H9 (cell line): ENCODE measurements around the gene COPS4. TPM values are rescaled to one million over a fixed set of nuclear protein-coding genes. Genes with fewer than 3 reads are reported as not detected.

Experiments
- DNase-seq: peaks from one replicate; pipeline ENCODE4 v3.0.0-alpha.2; 2017
- H2AFZ ChIP-seq: one replicate; pipeline ENCODE4 v1.6.1; 2013; ENCODE audit warnings: mild to moderate bottlenecking, low read length, control low read depth, moderate library complexity
- H2AK5ac ChIP-seq: 2 replicates; pipeline ENCODE4 v1.6.1; 2013; ENCODE audit warnings: low read length, control low read depth, mixed read lengths; ENCODE audit not compliant: insufficient read length
- H2BK120ac ChIP-seq: one replicate; pipeline ENCODE4 v1.6.1; 2013; ENCODE audit warnings: low read depth, mild to moderate bottlenecking, low read length, control low read depth, inconsistent platforms; ENCODE audit not compliant: poor library complexity, severe bottlenecking
- H2BK12ac ChIP-seq: 2 replicates; pipeline ENCODE4 v1.6.1; 2013; ENCODE audit warnings: low read length, control low read depth, mixed read lengths, low read depth; ENCODE audit not compliant: insufficient read length
- H2BK15ac ChIP-seq: 2 replicates; pipeline ENCODE4 v1.6.1; 2013; ENCODE audit warnings: low read depth, low read length, control low read depth
- H2BK20ac ChIP-seq: one replicate; pipeline ENCODE4 v1.6.1; 2013; ENCODE audit warnings: low read depth, mild to moderate bottlenecking, low read length, control low read depth, inconsistent platforms; ENCODE audit not compliant: poor library complexity, severe bottlenecking
- H2BK5ac ChIP-seq: 2 replicates; pipeline ENCODE4 v1.6.1; 2013; ENCODE audit warnings: low read length, control low read depth, mixed read lengths; ENCODE audit not compliant: insufficient read length
- H3K14ac ChIP-seq: 2 replicates; pipeline ENCODE4 v1.6.1; 2013; ENCODE audit warnings: low read length, control low read depth; ENCODE audit not compliant: insufficient read depth
- H3K18ac ChIP-seq: 2 replicates; pipeline ENCODE4 v1.6.1; 2013; ENCODE audit warnings: low read depth, mild to moderate bottlenecking, mixed read lengths, low read length, control low read depth; ENCODE audit not compliant: insufficient read length
- H3K23ac ChIP-seq: 2 replicates; pipeline ENCODE4 v1.6.1; 2013; ENCODE audit warnings: low read length, control low read depth, mixed read lengths, low read depth; ENCODE audit not compliant: insufficient read length
- H3K23me2 ChIP-seq: 2 replicates; pipeline ENCODE4 v1.6.1; 2013; ENCODE audit warnings: low read depth, mild to moderate bottlenecking, mixed read lengths, low read length, control low read depth; ENCODE audit not compliant: insufficient read length, poor library complexity, severe bottlenecking
- H3K27ac ChIP-seq: 2 replicates; pipeline ENCODE4 v1.5.1; 2013; ENCODE audit warnings: low read length, control low read depth, mixed read lengths, low read depth; ENCODE audit not compliant: insufficient read length
- H3K27me3 ChIP-seq: 2 replicates; pipeline ENCODE4 v1.6.1; 2013; ENCODE audit warnings: low read length, control low read depth, inconsistent platforms; ENCODE audit not compliant: insufficient read depth
- H3K4ac ChIP-seq: 2 replicates; pipeline ENCODE4 v1.6.1; 2013; ENCODE audit warnings: low read depth, mild to moderate bottlenecking, control low read depth, inconsistent platforms, low read length, moderate library complexity
- H3K4me1 ChIP-seq: 2 replicates; pipeline ENCODE4 v1.6.1; 2013; ENCODE audit warnings: low read length, control low read depth, inconsistent platforms; ENCODE audit not compliant: insufficient read depth
- H3K4me2 ChIP-seq: 2 replicates; pipeline ENCODE4 v1.6.1; 2013; ENCODE audit warnings: low read length, control low read depth, mixed read lengths; ENCODE audit not compliant: insufficient read length, insufficient read depth
- H3K56ac ChIP-seq: 2 replicates; pipeline ENCODE4 v1.6.1; 2013; ENCODE audit warnings: low read depth, mild to moderate bottlenecking, mixed read lengths, low read length, control low read depth; ENCODE audit not compliant: insufficient read length
- H3K79me1 ChIP-seq: 2 replicates; pipeline ENCODE4 v1.6.1; 2013; ENCODE audit warnings: low read depth, mild to moderate bottlenecking, moderate library complexity, low read length, control low read depth, inconsistent platforms; ENCODE audit not compliant: insufficient read depth, poor library complexity, severe bottlenecking
- H3K79me2 ChIP-seq: 2 replicates; pipeline ENCODE4 v1.6.1; 2013; ENCODE audit warnings: low read length, control low read depth, inconsistent platforms; ENCODE audit not compliant: insufficient read depth
- H3K9ac ChIP-seq: 2 replicates; pipeline ENCODE4 v1.6.1; 2013; ENCODE audit warnings: low read length, control low read depth, mixed read lengths; ENCODE audit not compliant: insufficient read length; ENCODE audit errors: extremely low read depth
- H3K9me3 ChIP-seq: one replicate; pipeline ENCODE4 v1.6.1; 2013; ENCODE audit warnings: low read depth, low read length, inconsistent platforms; ENCODE audit not compliant: control insufficient read depth
- H3T11ph ChIP-seq: one replicate; pipeline ENCODE4 v1.6.1; 2013; ENCODE audit warnings: mild to moderate bottlenecking, low read length, control low read depth, inconsistent platforms
- H4K20me1 ChIP-seq: one replicate; pipeline ENCODE4 v1.6.1; 2013; ENCODE audit not compliant: control insufficient read depth, insufficient read length, insufficient read depth
- H4K5ac ChIP-seq: 2 replicates; pipeline ENCODE4 v1.6.1; 2013; ENCODE audit warnings: low read depth, mild to moderate bottlenecking, mixed read lengths, low read length, control low read depth; ENCODE audit not compliant: insufficient read length
- H4K8ac ChIP-seq: replicated peaks from 2 replicates; pipeline ENCODE4 v1.6.1; 2013; ENCODE audit warnings: low read length, control low read depth, mixed read lengths, low read depth; ENCODE audit not compliant: insufficient read length
- H4K91ac ChIP-seq: 2 replicates; pipeline ENCODE4 v1.6.1; 2013; ENCODE audit warnings: low read depth, mild to moderate bottlenecking, moderate library complexity, mixed read lengths, low read length, control low read depth; ENCODE audit not compliant: insufficient read length
- H3K27ac Mint-ChIP-seq, 3 experiments: 2 replicates in 2 of 3; 3 replicates in 1 of 3; pipeline ENCODE4 v1.8.0; 2020 to 2021; ENCODE audit warnings: mixed read lengths in 3 of 3, mild to moderate bottlenecking in 1 of 3, moderate library complexity in 1 of 3
- H3K27me3 Mint-ChIP-seq: 2 replicates; pipeline ENCODE4 v1.8.0; 2021; ENCODE audit warnings: low read depth, mild to moderate bottlenecking, moderate library complexity, mixed read lengths
- H3K36me3 Mint-ChIP-seq, 3 experiments: 2 replicates in 2 of 3; 3 replicates in 1 of 3; pipeline ENCODE4 v1.8.0; 2020 to 2021; ENCODE audit warnings: low read depth in 3 of 3, mixed read lengths in 3 of 3; ENCODE audit not compliant: insufficient read depth in 1 of 3
- H3K4me1 Mint-ChIP-seq, 2 experiments: 2 replicates each; pipeline ENCODE4 v1.8.0; 2020; ENCODE audit warnings: mixed read lengths in 2 of 2
- H3K4me3 Mint-ChIP-seq, 2 experiments: 2 replicates in 1 of 2; 3 replicates in 1 of 2; pipeline ENCODE4 v1.8.0; 2020 to 2021; ENCODE audit warnings: mild to moderate bottlenecking in 2 of 2, mixed read lengths in 2 of 2, moderate library complexity in 1 of 2
- H3K9me3 Mint-ChIP-seq, 2 experiments: 2 replicates in 1 of 2; 3 replicates in 1 of 2; pipeline ENCODE4 v1.8.0; 2020; ENCODE audit warnings: mild to moderate bottlenecking in 2 of 2, mixed read lengths in 2 of 2, moderate library complexity in 1 of 2
- CTCF ChIP-seq: fragments of 200-600 bp; sonication (generic); conservative IDR thresholded peaks from 3 replicates; pipeline ENCODE4 v1.8.0; 2021; ENCODE audit warnings: antibody characterized with exemption, mild to moderate bottlenecking
- WGBS: extraction: QIAGEN DNeasy Blood & Tissue Kit; methylation state at CpG from one replicate; pipeline ENCODE4 v1.1.7; 2013; ENCODE audit warnings: missing lambda C conversion rate, low lambda C conversion rate, mixed read lengths; ENCODE audit not compliant: insufficient read length; ENCODE audit errors: extremely low coverage; 5-methylcytosine and 5-hydroxymethylcytosine counted together
- total RNA-seq: library from RNA; stranded (reverse); gene quantifications from 2 replicates; pipeline ENCODE4 v1.2.1, GENCODE V29; 2021

COPS4 gene
- total RNA-seq, 1 experiment from 2014 or later = 39.9 TPM

GRCh38 chr4:83067058-83067639 lies 32.2 kb downstream of the COPS4 start:
- H3K23me2 ChIP-seq = no peaks in the 10 kb centered on the region
- no peak overlapping the region for H3K18ac ChIP-seq
- Mint-ChIP-seq H3K36me3 (peaks cover 2 to 38% (median 16%) of the 10 kb centered on the region in 3 experiments; a peak in 6 of 7 replicates), H3K27ac (0 out of 7 replicates have a peak overlapping the region, but pooled peaks of 1 of the 3 experiments have one; percentile 40), H3K4me3 (no peak overlapping the region), H3K9me3 (no peaks in the 10 kb centered on the region), H3K27me3 (no peaks in the 10 kb centered on the region), H3K4me1 (no peaks in the 10 kb centered on the region)
- no peak overlapping the region for H3K27ac ChIP-seq
- no peaks in the 10 kb centered on the region for H3K79me2 ChIP-seq
- no peak overlapping the region for H3K9ac ChIP-seq
- no peak overlapping the region for H4K91ac ChIP-seq
- no peak overlapping the region for H2AK5ac ChIP-seq
- H2BK120ac ChIP-seq = no peak overlapping the region
- TF ChIP-seq CTCF = no peak
- no peaks in the 10 kb centered on the region for H4K20me1 ChIP-seq
- H2BK5ac ChIP-seq = no peak overlapping the region
- no peak overlapping the region for H3K4me2 ChIP-seq
- no peak overlapping the region for H4K8ac ChIP-seq
- no CpG with 5 or more reads among the region's 10 CpGs for WGBS
- H3T11ph ChIP-seq = no peak overlapping the region
- H3K9me3 ChIP-seq = no peaks in the 10 kb centered on the region
- no peak overlapping the region for H2AFZ ChIP-seq
- no peak overlapping the region for H3K23ac ChIP-seq
- no peaks in the 10 kb centered on the region for H3K27me3 ChIP-seq
- H2BK12ac ChIP-seq = no peak overlapping the region
- no peak overlapping the region for H3K56ac ChIP-seq
- no peak overlapping the region for H3K4ac ChIP-seq
- H3K79me1 ChIP-seq = no peaks in the 10 kb centered on the region
- H4K5ac ChIP-seq = no peak overlapping the region
- no peak overlapping the region for H2BK20ac ChIP-seq
- H3K14ac ChIP-seq = no peak overlapping the region
- H2BK15ac ChIP-seq = no peak overlapping the region
- no peak for DNase-seq
- H3K4me1 ChIP-seq = no peaks in the 10 kb centered on the region
